Parathyroid adenoma (tissue), 2 donors: ENCODE measurements around the gene DLG2.

Experiments
- H2AFZ ChIP-seq: fragments of 300-600 bp; sonication (generic); one replicate; pipeline ENCODE4 v1.7.0; 2017; ENCODE audit warnings: antibody characterized with exemption, mild to moderate bottlenecking
- H3K27ac ChIP-seq: fragments of 300-600 bp; sonication (generic); one replicate; pipeline ENCODE4 v1.7.0; 2017
- H3K27me3 ChIP-seq: fragments of 300-600 bp; sonication (generic); one replicate; pipeline ENCODE4 v1.7.0; 2017; ENCODE audit warnings: low read length; ENCODE audit not compliant: control insufficient read depth, insufficient read depth
- H3K36me3 ChIP-seq: fragments of 300-600 bp; sonication (generic); one replicate; pipeline ENCODE4 v1.7.0; 2017; ENCODE audit warnings: low read length; ENCODE audit not compliant: control insufficient read depth, insufficient read depth
- H3K4me1 ChIP-seq: fragments of 300-600 bp; sonication (generic); one replicate; pipeline ENCODE4 v1.7.0; 2017; ENCODE audit warnings: control low read depth
- H3K4me2 ChIP-seq: fragments of 300-600 bp; sonication (generic); one replicate; pipeline ENCODE4 v1.7.0; 2017; ENCODE audit warnings: low read length
- H3K4me3 ChIP-seq: fragments of 300-600 bp; sonication (generic); one replicate; pipeline ENCODE4 v1.7.0; 2017; ENCODE audit warnings: low read depth, low read length
- H3K79me2 ChIP-seq: fragments of 300-600 bp; sonication (generic); one replicate; pipeline ENCODE4 v1.7.0; 2017; ENCODE audit warnings: control low read depth
- H3K9ac ChIP-seq: fragments of 300-600 bp; sonication (generic); one replicate; pipeline ENCODE4 v1.7.0; 2017; ENCODE audit warnings: mild to moderate bottlenecking
- H3K9me3 ChIP-seq: fragments of 300-600 bp; sonication (generic); one replicate; pipeline ENCODE4 v1.7.0; 2017; ENCODE audit warnings: low read length; ENCODE audit not compliant: control insufficient read depth
- TF ChIP-seq, protein P1 (sequence below): fragments of 300-600 bp; sonication (generic); IDR thresholded peaks from one replicate; pipeline ENCODE4 v1.7.0; 2017; ENCODE audit warnings: antibody characterized with exemption, mild to moderate bottlenecking
- donor health status: primary hyperparathyroidism.

Gene DLG2

DNA sequence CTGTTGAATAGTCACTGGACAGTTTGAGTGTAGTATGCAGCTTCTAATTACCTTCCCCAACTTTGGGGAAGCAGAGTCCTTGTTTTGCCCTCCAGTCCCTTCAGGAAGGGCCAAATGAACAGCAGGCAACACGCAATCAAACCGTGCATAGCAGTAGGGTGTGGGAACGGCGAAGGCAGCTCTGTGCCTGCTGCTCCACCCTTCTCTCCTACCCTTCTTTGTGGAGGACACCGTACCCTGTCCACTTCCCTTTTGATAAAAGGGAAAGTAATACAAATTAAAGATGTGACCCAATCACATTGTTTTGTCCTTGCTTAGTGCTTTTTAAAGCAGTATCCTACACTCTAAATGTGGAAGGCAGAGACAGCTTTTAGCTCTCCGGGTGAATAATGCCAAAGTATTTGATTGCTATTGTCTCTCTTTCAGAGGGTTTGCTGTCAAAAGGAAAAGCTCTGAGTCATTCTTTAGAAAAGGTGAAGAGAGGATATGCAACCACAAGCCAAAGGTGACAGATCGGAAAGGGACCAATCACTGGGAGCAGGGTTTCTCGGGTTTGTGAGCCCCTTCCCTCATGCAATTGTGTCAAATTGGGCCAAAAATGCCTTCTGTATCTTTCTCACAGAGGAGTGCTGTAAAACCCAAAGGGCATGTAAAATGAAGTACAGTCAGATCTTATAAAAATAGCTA is 1933.7 kb downstream of the DLG2 start:
- no peaks in the 10 kb centered on the region for H3K36me3 ChIP-seq
- H3K9ac ChIP-seq, result no peak overlapping the region
- no peaks in the 10 kb centered on the region for H3K27me3 ChIP-seq
- H3K27ac ChIP-seq, result no peak overlapping the region
- H3K4me1 ChIP-seq, result peaks cover 4% of the 10 kb centered on the region
- no peaks in the 10 kb centered on the region for H3K79me2 ChIP-seq
- no peak overlapping the region for H3K4me3 ChIP-seq
- H3K9me3 ChIP-seq, result no peaks in the 10 kb centered on the region
- TF ChIP-seq, protein P1, sequence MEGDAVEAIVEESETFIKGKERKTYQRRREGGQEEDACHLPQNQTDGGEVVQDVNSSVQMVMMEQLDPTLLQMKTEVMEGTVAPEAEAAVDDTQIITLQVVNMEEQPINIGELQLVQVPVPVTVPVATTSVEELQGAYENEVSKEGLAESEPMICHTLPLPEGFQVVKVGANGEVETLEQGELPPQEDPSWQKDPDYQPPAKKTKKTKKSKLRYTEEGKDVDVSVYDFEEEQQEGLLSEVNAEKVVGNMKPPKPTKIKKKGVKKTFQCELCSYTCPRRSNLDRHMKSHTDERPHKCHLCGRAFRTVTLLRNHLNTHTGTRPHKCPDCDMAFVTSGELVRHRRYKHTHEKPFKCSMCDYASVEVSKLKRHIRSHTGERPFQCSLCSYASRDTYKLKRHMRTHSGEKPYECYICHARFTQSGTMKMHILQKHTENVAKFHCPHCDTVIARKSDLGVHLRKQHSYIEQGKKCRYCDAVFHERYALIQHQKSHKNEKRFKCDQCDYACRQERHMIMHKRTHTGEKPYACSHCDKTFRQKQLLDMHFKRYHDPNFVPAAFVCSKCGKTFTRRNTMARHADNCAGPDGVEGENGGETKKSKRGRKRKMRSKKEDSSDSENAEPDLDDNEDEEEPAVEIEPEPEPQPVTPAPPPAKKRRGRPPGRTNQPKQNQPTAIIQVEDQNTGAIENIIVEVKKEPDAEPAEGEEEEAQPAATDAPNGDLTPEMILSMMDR, result no peak
- H3K4me2 ChIP-seq, result no peak overlapping the region
- no peak overlapping the region for H2AFZ ChIP-seq

DNA sequence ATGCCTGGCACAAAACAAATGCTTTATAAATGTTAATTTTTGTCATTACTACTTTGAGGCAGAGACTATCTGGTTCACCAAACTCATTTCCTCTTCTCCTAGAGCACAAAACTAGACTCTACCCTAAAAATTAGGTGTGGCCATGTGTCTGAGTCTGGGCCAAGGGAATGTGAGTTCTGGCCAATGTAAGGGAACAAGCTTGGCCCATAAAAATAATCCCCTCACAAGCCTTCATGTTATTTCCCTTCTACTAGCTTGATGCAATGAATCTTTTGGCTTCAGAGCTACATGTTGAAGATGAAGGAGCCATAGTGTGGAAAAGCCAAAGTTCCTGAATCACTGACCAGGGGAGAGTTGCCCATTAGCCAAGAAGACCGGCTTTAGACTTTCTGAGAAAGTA is 1934.5 kb downstream of the DLG2 start:
- Histone ChIP-seq H3K4me1 (peaks cover 4% of the 10 kb centered on the region), H3K27ac (no peak overlapping the region), H3K36me3 (no peaks in the 10 kb centered on the region), H3K4me2 (no peak overlapping the region), H3K27me3 (no peaks in the 10 kb centered on the region), H2AFZ (no peak overlapping the region), H3K9ac (no peak overlapping the region), H3K79me2 (no peaks in the 10 kb centered on the region), H3K4me3 (no peak overlapping the region), H3K9me3 (no peaks in the 10 kb centered on the region)
- TF ChIP-seq, protein P1, result no peak

DNA sequence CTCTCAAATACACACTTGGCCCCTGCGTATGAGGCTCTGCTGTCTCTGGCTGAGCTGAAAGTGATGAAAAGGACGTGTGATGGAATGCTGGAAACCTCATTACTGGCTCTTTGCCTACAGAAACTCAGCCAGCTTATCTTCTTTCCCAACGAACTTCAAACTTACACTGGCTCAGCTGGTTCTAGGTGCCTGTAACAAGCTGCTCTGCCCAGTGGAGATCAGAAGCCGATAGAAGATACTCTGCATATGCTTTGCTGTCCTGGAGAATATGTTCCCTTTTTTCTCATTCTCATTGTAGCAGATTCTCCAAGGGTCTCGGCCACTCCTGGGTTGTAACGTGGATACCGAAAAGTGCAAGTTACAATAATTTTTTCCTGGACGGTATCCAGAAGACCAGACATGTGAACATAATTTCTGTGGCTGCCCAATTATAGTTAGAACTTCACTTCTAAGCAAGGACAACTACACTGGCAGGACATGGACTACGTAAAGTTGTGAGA is 1935.6 kb downstream of the DLG2 start:
- no peak overlapping the region for H2AFZ ChIP-seq
- H3K9ac ChIP-seq, result no peak overlapping the region
- TF ChIP-seq, protein P1, result no peak
- H3K27me3 ChIP-seq, result no peaks in the 10 kb centered on the region
- no peak overlapping the region for H3K4me2 ChIP-seq
- H3K27ac ChIP-seq, result no peak overlapping the region
- H3K4me3 ChIP-seq, result no peak overlapping the region
- no peaks in the 10 kb centered on the region for H3K79me2 ChIP-seq
- no peaks in the 10 kb centered on the region for H3K36me3 ChIP-seq
- no peaks in the 10 kb centered on the region for H3K9me3 ChIP-seq
- H3K4me1 ChIP-seq, result peaks cover 4% of the 10 kb centered on the region

DNA sequence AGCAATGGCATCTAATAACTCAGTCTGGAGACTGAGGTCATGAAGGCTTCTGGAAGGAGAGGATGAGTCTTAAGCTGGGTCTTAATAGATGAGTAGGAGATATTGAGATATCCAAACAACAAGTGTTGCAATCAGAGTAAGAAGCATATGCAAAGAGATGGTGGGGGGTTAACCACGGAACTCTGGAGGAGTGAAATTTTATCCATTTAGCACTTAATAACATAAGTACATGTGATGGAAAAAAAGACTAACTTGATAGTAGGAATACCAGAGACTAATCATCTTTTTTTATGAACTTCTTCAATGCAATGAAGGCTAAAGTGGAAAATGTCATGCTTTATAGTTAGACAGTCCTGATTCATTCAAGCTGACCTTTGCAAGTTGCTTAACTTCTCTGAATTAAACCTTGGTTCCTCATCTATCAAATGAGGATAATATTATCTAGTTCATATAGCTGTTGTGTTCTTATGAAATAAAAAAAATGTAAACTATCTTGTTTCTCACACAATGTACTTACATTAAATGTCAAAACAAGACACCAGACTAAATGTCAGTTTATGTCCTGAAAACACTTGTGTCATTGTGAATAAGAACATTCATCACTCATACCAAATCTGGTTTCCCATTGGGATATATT is 1937.9 kb downstream of the DLG2 start:
- Histone ChIP-seq H3K9me3 (no peaks in the 10 kb centered on the region), H3K4me2 (no peak overlapping the region)
- TF ChIP-seq, protein P1, result no peak

More for the DNA sequence above, 1937.9 kb downstream of the DLG2 start:
- Histone ChIP-seq H3K27ac (no peak overlapping the region), H3K27me3 (no peaks in the 10 kb centered on the region), H3K79me2 (no peaks in the 10 kb centered on the region), H3K4me1 (peaks cover 4% of the 10 kb centered on the region), H3K36me3 (no peaks in the 10 kb centered on the region), H3K4me3 (no peak overlapping the region), H3K9ac (no peak overlapping the region), H2AFZ (no peak overlapping the region)
